A172 (cell line): ENCODE measurements around the gene GP1BA. TPM values are rescaled to one million over a fixed set of nuclear protein-coding genes. Genes with fewer than 3 reads are reported as not detected.
A peak's percentile ranks its signal among the peaks of the same experiment; 100 is the strongest.

Experiments used
- DNase-seq: peaks from one replicate; pipeline ENCODE4 v3.0.0-alpha.2; 2015; ENCODE audit warnings: low spot score
- total RNA-seq: library from RNA; depleted of rRNA; stranded (reverse); fragments of >200 nt; shearing (Covaris generic); gene quantifications from 2 replicates; pipeline ENCODE4 v1.2.3, GENCODE V29; 2014

GP1BA gene
- total RNA-seq, 1 experiment from 2014 or later: not detected

DNA sequence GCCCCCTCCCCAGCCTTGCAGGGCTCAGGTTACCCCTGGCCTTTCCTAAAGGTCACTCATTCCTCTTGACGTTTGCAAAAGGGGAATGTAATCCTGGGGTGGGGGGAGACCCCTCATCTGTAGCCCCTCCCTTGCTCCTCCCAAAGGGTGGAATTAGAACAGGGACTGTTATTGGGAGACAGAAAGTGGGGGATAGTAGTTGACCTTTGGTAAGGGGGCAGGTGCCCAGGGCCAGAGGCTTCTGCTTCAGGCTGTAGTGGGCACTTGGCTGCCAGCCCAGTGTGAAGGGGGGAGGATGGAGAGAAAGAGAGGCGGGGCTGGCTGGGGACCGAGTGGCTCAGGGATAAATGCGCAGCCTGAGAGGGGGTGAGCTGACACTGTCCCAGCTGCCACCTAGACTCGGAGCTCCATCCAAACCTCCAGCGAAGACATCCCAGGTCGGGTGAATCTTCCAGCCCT, 18.7 kb downstream of the GP1BA start, which contains the start of gene ENO3:
Gene ENO3 (plus strand): TSS at position 374 of the 459 bp plus-strand sequence. CDS start 711 bp downstream, outside the sequence.
- no peak for DNase-seq

DNA sequence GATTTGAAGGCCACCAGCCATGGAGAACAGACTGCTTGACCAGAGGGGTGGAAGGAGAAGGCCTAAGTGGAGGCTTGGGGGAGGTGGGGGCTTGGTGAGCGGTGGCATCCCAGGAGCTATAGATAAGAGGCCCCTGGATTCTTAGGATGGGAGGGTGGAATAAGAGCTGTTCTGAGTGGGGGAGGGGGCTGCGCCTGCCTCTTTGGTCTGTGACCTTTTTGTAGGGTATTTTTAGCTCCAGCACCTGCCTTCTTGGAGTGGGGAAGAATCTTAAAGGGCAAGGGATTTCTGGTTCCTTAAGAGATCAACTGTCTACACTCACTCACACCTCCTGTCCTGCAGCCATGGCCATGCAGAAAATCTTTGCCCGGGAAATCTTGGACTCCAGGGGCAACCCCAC, 19.4 kb downstream of the GP1BA start:
- DNase-seq: no peak

DNA sequence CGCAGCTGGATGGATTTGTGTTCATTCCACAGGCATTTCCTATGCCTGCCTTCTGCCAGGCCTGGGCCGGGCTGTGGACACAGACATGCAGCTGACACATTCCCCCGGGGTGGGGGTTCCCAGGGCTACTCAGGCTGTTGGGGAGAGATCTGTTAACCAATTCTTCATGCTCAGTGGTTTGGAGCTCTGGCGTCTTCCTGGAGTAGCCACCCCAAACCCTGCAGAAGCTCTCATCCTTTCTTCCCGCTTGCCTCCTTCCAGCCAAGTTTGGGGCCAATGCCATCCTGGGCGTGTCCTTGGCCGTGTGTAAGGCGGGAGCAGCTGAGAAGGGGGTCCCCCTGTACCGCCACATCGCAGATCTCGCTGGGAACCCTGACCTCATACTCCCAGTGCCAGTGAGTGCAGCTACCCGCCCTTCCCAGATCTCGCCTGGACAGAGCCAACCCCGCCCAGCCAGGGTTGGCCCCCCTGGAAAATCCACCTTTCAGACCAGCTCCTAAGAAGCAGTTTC, 21.4 kb downstream of the GP1BA start:
- peak; percentile 86 for DNase-seq

DNA sequence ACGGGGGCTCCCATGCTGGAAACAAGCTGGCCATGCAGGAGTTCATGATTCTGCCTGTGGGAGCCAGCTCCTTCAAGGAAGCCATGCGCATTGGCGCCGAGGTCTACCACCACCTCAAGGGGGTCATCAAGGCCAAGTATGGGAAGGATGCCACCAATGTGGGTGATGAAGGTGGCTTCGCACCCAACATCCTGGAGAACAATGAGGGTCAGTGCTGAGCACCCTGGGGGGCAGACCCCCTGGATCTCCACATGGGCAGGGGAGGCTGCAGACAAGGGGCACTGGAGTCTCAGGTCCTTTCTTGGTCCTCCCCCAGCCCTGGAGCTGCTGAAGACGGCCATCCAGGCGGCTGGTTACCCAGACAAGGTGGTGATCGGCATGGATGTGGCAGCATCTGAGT, 23.0 kb downstream of the GP1BA start:
- DNase-seq: no peak

DNA sequence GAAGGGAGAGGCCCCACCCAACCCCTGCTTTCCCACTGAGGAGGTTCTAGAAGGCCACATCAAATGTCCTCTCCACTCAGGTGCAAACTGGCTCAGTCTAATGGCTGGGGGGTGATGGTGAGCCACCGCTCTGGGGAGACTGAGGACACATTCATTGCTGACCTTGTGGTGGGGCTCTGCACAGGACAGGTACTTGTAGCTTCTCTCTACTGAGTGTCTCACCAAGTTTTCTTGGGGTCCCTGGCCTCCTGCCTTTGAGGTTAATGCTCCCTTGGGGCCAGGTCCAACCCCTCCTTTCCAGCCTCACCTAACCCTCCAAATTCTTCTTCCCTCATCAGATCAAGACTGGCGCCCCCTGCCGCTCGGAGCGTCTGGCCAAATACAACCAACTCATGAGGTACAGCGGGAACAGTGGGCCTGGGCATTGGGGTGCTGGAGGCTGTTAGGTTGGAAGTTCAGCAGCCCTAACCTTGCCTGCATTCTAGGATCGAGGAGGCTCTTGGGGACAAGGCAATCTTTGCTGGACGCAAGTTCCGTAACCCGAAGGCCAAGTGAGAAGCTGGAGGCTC, 24.5 kb downstream of the GP1BA start:
- DNase-seq: no peak

DNA sequence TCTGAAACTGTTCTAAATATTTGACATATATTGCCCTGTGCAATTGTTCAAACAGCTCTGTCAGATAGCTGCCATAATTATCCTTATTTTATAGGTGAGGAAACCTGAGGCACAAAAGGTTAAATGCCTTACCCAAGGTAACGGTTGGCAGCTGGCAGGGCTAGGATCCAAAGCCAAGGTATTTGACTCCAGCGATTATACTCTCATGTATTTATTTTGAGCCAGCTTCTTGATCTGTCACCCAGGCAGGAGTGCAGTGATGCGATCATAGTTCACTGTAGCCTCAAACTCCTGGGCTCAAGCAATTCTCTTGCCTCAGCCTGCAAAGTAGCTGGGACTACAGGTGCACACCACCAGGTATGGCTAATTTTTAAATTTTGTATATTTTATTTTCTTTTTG, 26.0 kb downstream of the GP1BA start:
- DNase-seq: no peak

DNA sequence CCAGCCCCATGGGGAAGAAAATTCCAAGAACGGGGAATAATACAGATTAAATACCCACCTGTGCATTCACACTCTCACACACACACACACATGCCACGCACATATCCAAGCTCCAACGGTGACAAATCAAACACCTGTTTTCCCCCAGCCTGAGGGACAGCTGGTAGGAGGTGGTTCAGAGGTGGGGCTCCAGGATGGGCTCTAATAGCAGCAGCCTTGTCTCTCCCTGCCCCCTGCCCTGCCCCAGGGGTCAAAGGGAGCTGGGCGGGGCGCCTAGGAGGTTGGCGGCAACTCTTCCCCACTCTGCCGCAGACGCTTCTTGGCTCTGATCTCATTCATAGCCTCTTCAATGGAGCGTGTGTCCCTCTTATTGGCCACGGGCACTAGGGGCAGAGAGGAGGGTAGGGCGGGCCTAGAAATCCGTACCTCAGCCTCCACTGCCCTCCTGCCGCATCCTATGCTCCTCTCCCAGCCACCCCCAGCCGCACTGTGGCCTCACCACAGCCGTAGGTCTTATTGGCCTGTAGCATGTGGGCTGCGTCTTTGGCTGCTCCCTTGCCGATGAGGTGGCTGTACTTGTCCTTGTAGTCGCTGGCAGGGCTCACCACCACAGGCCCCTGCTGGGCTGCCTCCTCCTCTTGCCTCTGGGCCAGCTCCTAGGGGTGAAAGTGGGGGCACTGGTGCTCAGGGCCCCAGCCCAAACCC, 27.3 kb downstream of the GP1BA start:
- no peak for DNase-seq

DNA sequence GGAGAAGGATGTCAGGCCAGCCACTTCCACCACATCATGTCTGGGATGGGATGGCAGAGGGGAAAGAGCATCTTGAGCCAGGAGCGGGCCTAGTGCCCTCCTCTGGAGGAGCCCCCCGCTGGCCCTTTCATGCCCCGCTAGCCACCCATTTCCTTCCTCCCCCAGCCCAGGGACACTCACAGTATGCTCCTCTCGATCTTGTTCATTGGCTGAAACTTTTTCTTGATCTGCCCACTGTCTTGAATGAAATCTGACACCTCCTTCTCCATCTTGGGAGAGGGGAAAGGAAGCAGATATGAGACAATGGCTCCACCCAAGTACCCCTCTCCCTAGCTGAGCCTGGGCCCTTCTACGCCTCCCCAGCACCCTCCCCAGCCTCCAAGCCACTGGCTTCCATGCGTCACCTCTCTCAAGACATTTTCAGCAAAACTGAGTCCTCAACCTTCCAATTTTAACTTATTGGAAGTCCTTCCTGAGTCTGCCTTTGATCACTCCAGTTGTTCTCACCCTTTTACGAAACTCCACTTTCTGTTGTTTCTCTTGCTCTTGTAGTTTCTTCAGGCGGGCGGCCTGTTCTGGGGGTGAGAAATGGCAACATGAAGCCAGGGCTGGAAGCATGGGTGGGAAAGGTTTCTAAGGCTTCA, 28.3 kb downstream of the GP1BA start:
- no peak for DNase-seq

DNA sequence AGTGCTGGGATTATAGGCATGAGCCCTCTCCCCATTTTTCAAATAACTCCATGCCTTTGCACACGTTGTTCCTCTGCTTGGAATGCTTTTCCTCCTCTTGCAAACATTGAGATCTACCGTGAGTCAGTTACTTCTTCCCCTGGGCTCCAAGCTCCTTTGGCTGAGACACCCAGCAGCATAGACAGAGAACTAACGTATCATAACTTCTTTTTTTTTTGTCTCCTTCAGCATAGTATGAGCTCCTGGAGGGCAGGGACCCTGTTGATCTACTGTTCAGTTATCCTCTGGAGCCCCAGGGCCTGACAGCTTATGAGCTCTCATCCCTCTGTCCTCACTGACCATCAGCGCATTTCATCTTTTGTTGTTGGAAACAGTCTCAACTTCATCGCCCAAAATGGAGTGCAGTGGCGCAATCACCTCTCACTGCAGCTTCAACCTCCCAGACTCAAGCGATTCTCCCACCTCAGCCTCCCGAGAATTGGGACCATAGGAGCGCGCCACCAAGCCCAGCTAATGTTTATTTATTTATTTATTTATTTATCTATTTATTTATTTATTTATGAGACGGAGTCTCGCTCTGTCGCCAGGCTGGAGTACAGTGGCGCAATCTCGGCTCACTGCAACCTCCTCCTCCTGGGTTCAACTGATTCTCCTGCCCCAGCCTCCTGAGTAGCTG, 33.4 kb downstream of the GP1BA start:
- DNase-seq: no peak

DNA sequence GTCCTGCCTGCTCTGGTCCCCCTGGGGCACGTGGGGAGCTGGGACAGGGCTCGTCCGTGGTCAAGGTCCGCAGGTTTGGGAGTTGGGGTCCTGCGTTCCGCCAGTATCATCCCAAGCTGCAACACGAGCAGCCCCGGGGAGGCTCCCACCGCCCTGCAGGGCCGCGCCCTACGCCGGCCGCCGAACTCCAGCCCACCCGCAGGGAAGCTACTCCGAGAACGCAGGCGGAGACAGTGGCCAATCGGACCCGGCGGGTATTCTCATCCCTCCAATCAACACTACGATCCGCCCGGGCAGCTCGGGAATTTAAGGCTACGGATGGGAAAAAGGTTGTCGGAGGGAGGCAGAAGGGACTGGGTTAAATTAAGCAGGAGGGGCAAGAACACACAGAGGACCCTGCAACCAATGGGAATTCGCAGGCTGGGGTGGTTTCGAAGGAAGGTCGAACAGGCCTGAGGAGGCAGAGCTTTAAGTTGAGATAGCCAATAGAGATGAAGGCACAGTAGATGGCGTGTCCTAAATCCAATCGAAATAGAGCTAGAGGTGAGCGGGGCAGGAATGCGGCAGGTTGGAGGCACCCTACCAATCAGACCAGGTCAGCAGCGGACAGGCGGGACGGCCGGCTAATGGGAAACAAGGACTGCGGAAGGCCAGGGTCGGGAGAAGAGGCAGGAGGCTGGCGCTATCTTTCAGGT, 34.9 kb downstream of the GP1BA start:
- peak; percentile 100 for DNase-seq

DNA sequence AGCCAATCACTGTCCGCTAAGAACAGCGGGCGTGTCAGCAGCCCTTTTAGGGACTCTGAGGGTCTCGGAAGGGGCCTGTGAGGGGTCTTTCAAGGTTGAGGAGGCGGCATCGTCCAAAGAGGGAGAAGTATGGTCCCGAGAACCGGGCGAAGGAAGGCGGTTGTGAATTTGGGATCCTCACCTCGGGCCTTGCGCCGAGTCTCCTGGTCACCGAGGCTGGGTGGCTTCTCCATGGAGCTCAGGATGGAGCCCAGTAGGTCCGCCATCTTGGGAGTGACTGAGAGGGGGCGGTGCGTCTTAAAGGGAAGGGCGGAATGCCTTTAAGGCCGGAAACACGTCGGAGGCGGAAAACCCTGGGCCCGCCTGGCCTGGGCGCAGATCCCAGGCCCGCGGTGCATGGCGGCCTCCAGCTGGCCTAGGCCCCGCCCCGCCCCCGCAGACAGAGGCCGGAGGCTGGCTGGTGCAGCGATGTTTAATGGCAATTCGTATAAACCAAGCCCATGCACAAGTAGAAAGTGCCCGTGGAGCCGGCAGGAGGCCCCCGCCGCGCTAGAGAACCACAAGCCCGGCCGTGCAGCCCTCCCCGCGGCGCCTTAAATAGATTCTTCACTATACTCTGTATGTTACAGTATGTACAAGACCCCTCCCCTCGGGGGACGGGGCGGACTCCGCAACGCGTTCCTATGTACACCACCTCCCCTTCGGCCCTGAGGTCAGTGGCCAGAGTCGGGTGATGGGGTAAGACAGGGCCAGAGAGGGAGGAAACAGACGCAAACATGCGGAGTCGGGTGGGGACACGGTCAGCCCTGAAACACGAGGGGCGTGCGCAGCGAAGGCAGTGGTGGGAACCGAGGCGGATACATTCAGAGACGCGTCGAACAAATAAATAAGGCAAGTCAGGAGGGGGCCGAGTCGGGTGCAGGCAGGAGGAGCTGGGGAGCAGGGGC, 35.7 kb downstream of the GP1BA start, which contains the start of gene SPAG7:
Gene SPAG7 (minus strand): TSS at position 279 of the 947 bp plus-strand sequence. CDS start 13 bp downstream, at position 266.
- peak; percentile 95 for DNase-seq

DNA sequence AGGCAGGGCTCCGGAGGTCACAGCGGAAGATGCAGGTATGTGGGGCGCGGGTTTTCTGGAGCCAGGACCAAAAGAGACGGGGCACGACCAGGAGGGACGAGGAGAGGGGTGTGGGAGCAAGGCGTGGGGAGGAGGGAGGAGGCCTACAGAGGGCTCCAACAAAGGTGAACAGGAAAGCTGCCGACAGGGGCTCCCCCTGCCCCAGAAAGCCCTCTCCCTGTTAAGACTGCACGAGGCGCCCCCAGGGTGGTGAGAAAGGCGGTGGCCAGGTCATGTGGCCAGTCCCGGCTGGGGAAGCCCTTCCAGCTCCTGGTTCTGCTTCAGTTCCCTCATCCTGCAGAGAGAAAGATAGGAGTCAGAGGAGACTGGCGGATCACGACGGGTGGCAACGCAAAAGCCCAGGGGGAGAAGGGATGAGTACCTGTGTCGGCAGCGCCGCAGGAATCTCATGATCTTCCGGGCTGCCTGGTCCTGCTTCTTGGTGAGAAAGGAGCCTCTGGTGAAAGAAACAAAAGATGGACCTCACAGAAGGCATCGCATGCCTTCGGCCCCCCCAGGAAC, 36.5 kb downstream of the GP1BA start:
- DNase-seq: no peak

DNA sequence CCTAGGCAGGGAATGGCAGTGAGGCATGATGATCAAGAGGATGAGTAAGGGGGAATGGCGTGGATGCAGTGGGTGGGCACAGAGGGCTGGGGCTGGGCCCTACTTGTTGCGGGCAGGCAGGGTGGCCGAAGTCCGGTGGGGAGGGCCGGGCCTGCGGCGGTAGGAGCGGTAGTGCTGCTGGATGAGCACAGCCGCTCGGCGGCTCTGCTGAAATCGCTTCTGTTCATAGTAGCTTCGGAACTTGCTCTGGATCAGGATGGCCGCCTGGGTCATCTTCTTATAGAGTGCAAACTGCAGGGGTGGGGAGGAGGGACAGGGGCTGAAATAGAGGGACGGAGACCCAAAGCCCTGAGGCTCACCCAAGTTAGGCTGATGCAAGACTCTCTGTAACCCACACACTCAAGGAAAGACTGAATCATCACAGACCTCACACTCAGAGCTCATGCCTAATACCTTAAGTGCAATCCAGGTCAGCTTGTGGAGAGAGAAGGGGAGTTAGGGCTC, 37.0 kb downstream of the GP1BA start:
- DNase-seq: peak; percentile 51

DNA sequence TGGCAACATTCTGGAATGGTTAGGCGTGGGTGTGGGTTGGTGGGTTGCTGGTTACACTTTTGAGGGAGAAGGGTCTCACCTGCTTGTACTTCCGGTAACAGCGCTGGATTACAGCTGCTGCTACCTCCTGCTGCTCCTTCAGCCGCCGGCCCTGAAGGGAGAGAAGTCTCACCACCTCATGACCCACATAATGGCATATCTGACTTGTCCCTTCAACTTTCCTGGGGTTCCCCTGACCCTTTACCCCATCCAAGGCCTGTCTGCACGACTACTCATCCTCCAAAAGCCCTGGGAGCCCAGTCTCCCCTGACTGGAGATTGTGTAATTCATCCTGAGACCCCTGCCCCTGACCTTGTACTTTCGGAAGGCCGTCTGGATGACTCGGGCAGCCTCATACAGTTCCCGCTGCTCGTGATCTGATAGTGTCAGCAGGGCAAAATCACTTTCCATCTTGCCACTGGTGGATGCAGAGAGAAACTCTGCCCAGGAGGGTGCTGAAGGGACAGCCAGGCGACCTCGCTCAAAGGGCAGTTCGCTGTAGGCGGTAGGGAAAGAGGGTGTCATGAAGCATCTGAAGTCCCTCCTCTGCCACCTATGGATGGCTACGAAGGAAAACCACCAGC, 37.6 kb downstream of the GP1BA start:
- DNase-seq: no peak

DNA sequence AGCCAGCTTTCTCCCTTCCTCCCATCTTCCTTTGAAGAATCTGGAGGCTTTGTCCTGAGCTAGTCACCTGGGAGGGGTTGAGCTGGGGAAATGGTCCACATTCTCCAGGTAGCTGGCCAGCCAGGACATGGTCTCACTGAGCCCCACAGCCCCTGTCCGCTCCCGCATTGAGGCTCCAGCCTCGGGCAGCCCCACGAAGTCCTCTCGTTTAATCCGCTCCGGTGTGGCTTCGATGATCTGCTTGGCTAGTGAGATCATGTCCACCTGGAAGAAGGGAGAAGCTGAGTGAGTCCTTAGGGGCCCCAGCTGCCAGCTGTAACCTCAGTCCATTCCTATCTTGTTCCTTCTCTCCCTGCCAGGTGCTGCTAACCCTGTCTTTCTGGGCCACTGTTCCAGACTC, 38.2 kb downstream of the GP1BA start:
- DNase-seq: no peak

DNA sequence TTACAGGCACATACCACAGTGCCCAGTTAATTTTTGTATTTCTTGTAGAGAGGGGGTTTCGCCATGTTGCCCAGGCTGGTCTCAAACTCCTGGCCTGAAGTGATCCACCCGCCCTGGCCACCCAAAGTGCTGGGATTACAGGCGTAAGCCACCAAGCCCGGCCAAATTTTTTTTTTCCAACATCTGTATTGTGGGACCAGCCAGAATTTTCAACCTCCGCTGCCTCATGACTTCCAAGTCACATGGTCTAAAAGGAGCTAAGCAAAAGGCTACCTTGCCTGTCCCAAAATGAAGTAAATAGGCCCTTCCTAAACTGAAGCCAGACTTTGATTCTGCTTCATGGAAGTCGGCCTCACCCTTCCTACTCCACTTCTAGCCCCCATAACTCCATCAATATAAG, 39.7 kb downstream of the GP1BA start:
- no peak for DNase-seq

DNA sequence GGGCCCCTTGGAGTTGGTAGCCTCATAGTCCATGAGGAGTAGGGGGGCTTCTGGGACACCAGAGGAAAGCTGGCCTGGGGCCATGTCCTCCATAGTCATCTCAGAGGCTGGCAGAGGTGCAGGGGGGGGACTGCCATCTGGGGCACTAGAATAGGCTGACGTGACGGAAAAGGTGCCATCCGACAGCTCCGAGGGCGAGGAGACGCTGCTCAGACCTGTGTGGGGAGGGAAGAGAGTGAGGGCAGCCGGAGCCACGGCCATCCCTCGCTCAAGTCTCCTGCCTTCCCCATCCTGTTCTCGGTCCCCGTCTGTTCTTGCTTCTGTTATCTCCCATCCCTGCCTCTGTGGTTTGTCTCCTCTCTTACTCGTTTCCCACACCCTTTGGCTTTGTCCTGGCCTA, 40.2 kb downstream of the GP1BA start:
- no peak for DNase-seq

DNA sequence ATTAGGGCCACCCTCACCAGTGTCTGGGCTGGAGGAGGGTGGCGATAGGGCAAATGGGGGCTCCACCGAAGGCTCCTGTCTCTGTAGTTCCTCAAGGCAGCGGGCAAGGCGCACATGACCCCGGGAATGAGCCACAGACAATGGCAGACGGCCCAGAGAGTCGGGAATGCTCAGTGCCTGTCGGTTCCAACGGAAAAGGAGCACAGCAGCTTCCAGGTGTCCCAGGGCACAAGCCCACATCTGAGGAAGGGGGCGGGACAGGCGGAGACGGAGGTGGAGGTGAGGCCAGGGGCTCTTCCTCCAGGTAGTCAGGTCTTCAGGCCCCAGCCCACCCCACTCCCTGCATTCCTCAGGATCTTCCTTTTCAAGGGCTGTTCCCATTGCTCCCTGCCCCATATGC, 40.7 kb downstream of the GP1BA start:
- no peak for DNase-seq
